ENCODE data around the gene ZBTB38. TPM values are rescaled to one million over a fixed set of nuclear protein-coding genes. Genes with fewer than 3 reads are reported as not detected.

Gene ZBTB38
- total and polyA plus RNA-seq, 7 experiments from 2014 or later = 25.0 to 70.5 (median 56.3) TPM

GRCh38 chr3:141409940-141410241 is 41.6 kb downstream of the ZBTB38 start:
- intact Hi-C loops (cut with micrococcal nuclease) = loop anchor here (2.0 to 10.0 kb wide), 5 partner anchors 15 to 1315 kb away; partner anchors contain the start of genes RASA2 (in 1 of the 2), SLC25A36 (in 1 of the 2) and TRPC1 (in 1 of the 2)
- Mint-ChIP-seq H3K4me1 (peaks cover 47 to 85% (median 74%) of the 10 kb centered on the region in 7 donors), H3K27me3 (no peaks in the 10 kb centered on the region), H3K27ac (peak overlapping the region; percentile 81 to 100 (median 98)), H3K36me3 (peaks cover 17 to 49% (median 31%) of the 10 kb centered on the region in 5 donors), H3K4me3 (peak overlapping the region in 4 of 10 donors; percentile 24 to 91 (median 84)), H3K9me3 (peaks cover 0 to 2% (median 0%) of the 10 kb centered on the region in 11 donors)
- Histone ChIP-seq H3K27ac (ENCODE audit: low read depth, low read length) (peak overlapping the region; percentile 83), H3K27me3 (ENCODE audit: control insufficient read depth in 2 of 2, insufficient read depth in 2 of 2, low read length in 2 of 2) (no peaks in the 10 kb centered on the region), H3K4me1 (ENCODE audit: control insufficient read depth in 2 of 2, insufficient read depth in 2 of 2, low read length in 2 of 2) (peaks cover 47 to 77% of the 10 kb centered on the region in 2 donors), H3K9me3 (ENCODE audit: control insufficient read depth in 2 of 3, low read length in 3 of 3) (no peaks in the 10 kb centered on the region), H3K36me3 (ENCODE audit: control insufficient read depth in 2 of 3, insufficient read depth in 3 of 3, low read length in 3 of 3) (peaks cover 0 to 18% (median 2%) of the 10 kb centered on the region in 3 experiments), H3K4me3 (ENCODE audit: low read length) (peak overlapping the region; percentile 4)
- DNase-seq (no peak), ATAC-seq (no peak)
- ChIA-PET POLR2A (interaction anchor here (1.0 to 4.3 kb wide), 6 partner anchors 9 to 101 kb away, joined by 3 to 61 read pairs (median 4); no protein-coding TSS in a partner anchor), CTCF (interaction anchor here (0.7 to 1.2 kb wide), 2 partner anchors 15 to 32 kb away, joined by 4 read pairs; no protein-coding TSS in a partner anchor)

DNA sequence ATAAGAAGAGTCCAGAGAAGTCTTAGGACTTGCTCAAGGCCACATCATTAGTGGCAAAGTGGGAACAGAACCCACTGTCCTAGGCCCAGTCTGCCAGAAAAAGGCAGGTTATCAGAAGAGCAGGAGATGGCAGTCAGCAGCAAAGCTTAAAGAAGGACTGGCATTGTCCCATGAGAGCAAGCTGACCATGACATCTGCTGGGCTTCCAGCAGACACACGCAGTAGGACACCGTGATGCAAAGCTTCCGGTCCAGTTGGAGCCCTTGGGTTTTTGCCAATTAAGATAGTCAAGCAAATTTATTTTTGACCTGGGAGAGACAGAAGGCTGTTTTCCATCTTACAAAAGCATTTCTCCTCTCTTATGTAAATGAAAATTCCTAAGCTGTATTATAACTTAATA is 42.1 kb downstream of the ZBTB38 start:
- H3K36me3 ChIP-seq (ENCODE audit: control insufficient read depth in 2 of 3, insufficient read depth in 3 of 3, low read length in 3 of 3) = peaks cover 0 to 15% (median 0%) of the 10 kb centered on the region in 3 experiments
- DNase-seq (no peak), ATAC-seq (no peak)
- Mint-ChIP-seq H3K27ac (peak overlapping the region; percentile 81 to 100 (median 98)), H3K27me3 (no peaks in the 10 kb centered on the region), H3K9me3 (peaks cover 0 to 2% (median 0%) of the 10 kb centered on the region in 11 donors), H3K36me3 (peaks cover 15 to 52% (median 31%) of the 10 kb centered on the region in 5 donors), H3K4me3 (peak overlapping the region in 7 of 10 donors; percentile 33 to 91 (median 84)), H3K4me1 (peaks cover 52 to 85% (median 76%) of the 10 kb centered on the region in 7 donors)
- H3K4me3 ChIP-seq (ENCODE audit: low read length) = peak overlapping the region; percentile 4
- H3K4me1 ChIP-seq (ENCODE audit: control insufficient read depth in 2 of 2, insufficient read depth in 2 of 2, low read length in 2 of 2) = peaks cover 53 to 80% of the 10 kb centered on the region in 2 donors
- no peaks in the 10 kb centered on the region for H3K9me3 ChIP-seq (ENCODE audit: control insufficient read depth in 2 of 3, low read length in 3 of 3)
- intact Hi-C loops (cut with micrococcal nuclease) = loop anchor here (2.0 to 10.0 kb wide), 5 partner anchors 14 to 1314 kb away; partner anchors contain the start of genes RASA2 (in 1 of the 2), SLC25A36 (in 1 of the 2) and TRPC1 (in 1 of the 2)
- H3K27me3 ChIP-seq (ENCODE audit: control insufficient read depth in 2 of 2, insufficient read depth in 2 of 2, low read length in 2 of 2) = no peaks in the 10 kb centered on the region
- peak overlapping the region; percentile 83 for H3K27ac ChIP-seq (ENCODE audit: low read depth, low read length)
- ChIA-PET POLR2A (interaction anchor here (0.8 to 4.3 kb wide), 10 partner anchors 8 to 179 kb away, joined by 3 to 61 read pairs (median 3); partner anchors contain the start of gene PXYLP1), CTCF (interaction anchor here (0.7 to 1.2 kb wide), 2 partner anchors 14 to 32 kb away, joined by 4 read pairs; no protein-coding TSS in a partner anchor)

GRCh38 chr3:141410846-141411245 is 42.5 kb downstream of the ZBTB38 start:
- POLR2A ChIA-PET = interaction anchor here (0.5 to 4.3 kb wide), 12 partner anchors 8 to 179 kb away, joined by 3 to 61 read pairs (median 3); partner anchors contain the start of gene PXYLP1
- Mint-ChIP-seq H3K4me3 (peak overlapping the region; percentile 18 to 91 (median 84)), H3K36me3 (peaks cover 10 to 48% (median 28%) of the 10 kb centered on the region in 5 donors), H3K27me3 (no peaks in the 10 kb centered on the region), H3K27ac (peak overlapping the region; percentile 96 to 100 (median 99)), H3K9me3 (peaks cover 0 to 2% (median 0%) of the 10 kb centered on the region in 11 donors), H3K4me1 (peaks cover 49 to 85% (median 77%) of the 10 kb centered on the region in 7 donors)
- Histone ChIP-seq H3K27me3 (ENCODE audit: control insufficient read depth in 2 of 2, insufficient read depth in 2 of 2, low read length in 2 of 2) (no peaks in the 10 kb centered on the region), H3K4me3 (ENCODE audit: low read length) (no peak overlapping the region), H3K27ac (ENCODE audit: low read depth, low read length) (peak overlapping the region; percentile 83), H3K4me1 (ENCODE audit: control insufficient read depth in 2 of 2, insufficient read depth in 2 of 2, low read length in 2 of 2) (peaks cover 57 to 82% of the 10 kb centered on the region in 2 donors), H3K9me3 (ENCODE audit: control insufficient read depth in 2 of 3, low read length in 3 of 3) (no peaks in the 10 kb centered on the region), H3K36me3 (ENCODE audit: control insufficient read depth in 2 of 3, insufficient read depth in 3 of 3, low read length in 3 of 3) (peaks cover 0 to 12% (median 0%) of the 10 kb centered on the region in 3 experiments)
- intact Hi-C loops (cut with micrococcal nuclease) = loop anchor here (1.0 to 10.0 kb wide), 9 partner anchors 8 to 1314 kb away; partner anchors contain the start of genes RASA2 (in 1 of the 2), SLC25A36 (in 1 of the 2) and TRPC1 (in 1 of the 2)
- ATAC-seq = no peak
- peak in 3 of 9 donors; percentile 11 to 32 (median 20) for DNase-seq
- CTCF ChIA-PET = interaction anchor here (1.2 kb wide), 1 partner anchor 31 kb away, joined by 4 read pairs; no protein-coding TSS in a partner anchor

GRCh38 chr3:141411251-141411771 is 43.0 kb downstream of the ZBTB38 start:
- H3K36me3 ChIP-seq (ENCODE audit: control insufficient read depth in 2 of 3, insufficient read depth in 3 of 3, low read length in 3 of 3) = peaks cover 0 to 7% (median 0%) of the 10 kb centered on the region in 3 experiments
- H3K27me3 ChIP-seq (ENCODE audit: control insufficient read depth in 2 of 2, insufficient read depth in 2 of 2, low read length in 2 of 2) = no peaks in the 10 kb centered on the region
- ChIA-PET CTCF (interaction anchor here (0.7 to 1.0 kb wide), 2 partner anchors 8 to 51 kb away, joined by 4 to 7 read pairs; no protein-coding TSS in a partner anchor), POLR2A (interaction anchor here (0.5 to 7.0 kb wide), 15 partner anchors 8 to 180 kb away, joined by 3 to 97 read pairs (median 4); partner anchors contain the start of gene PXYLP1)
- H3K4me1 ChIP-seq (ENCODE audit: control insufficient read depth in 2 of 2, insufficient read depth in 2 of 2, low read length in 2 of 2) = peaks cover 59 to 81% of the 10 kb centered on the region in 2 donors
- no peaks in the 10 kb centered on the region for H3K9me3 ChIP-seq (ENCODE audit: control insufficient read depth in 2 of 3, low read length in 3 of 3)
- Mint-ChIP-seq H3K4me1 (peaks cover 47 to 85% (median 75%) of the 10 kb centered on the region in 7 donors), H3K36me3 (peaks cover 6 to 45% (median 27%) of the 10 kb centered on the region in 5 donors), H3K4me3 (peak overlapping the region; percentile 18 to 91 (median 84)), H3K27me3 (no peaks in the 10 kb centered on the region), H3K27ac (peak overlapping the region; percentile 96 to 100 (median 99)), H3K9me3 (peaks cover 0 to 2% (median 0%) of the 10 kb centered on the region in 11 donors)
- intact Hi-C loops (cut with micrococcal nuclease) = loop anchor here (1.0 to 10.0 kb wide), 9 partner anchors 8 to 1313 kb away; partner anchors contain the start of genes RASA2 (in 1 of the 2), SLC25A36 (in 1 of the 2) and TRPC1 (in 1 of the 2)
- ATAC-seq (peak; percentile 51), DNase-seq (peak in 7 of 9 donors; percentile 18 to 44 (median 30))
- H3K27ac ChIP-seq (ENCODE audit: low read depth, low read length) = peak overlapping the region; percentile 83
- peak overlapping the region; percentile 26 for H3K4me3 ChIP-seq (ENCODE audit: low read length)

- Mint-ChIP-seq H3K4me3 (peak overlapping the region; percentile 62 to 91 (median 86)), H3K27me3 (no peaks in the 10 kb centered on the region), H3K4me1 (peaks cover 52 to 87% (median 74%) of the 10 kb centered on the region in 7 donors), H3K9me3 (peaks cover 0 to 2% (median 0%) of the 10 kb centered on the region in 11 donors), H3K27ac (peak overlapping the region; percentile 96 to 100 (median 99)), H3K36me3 (peaks cover 4 to 48% (median 28%) of the 10 kb centered on the region in 5 donors)
- Histone ChIP-seq H3K9me3 (ENCODE audit: control insufficient read depth in 2 of 3, low read length in 3 of 3) (no peaks in the 10 kb centered on the region), H3K27ac (ENCODE audit: low read depth, low read length) (peak overlapping the region; percentile 83), H3K27me3 (ENCODE audit: control insufficient read depth in 2 of 2, insufficient read depth in 2 of 2, low read length in 2 of 2) (no peaks in the 10 kb centered on the region), H3K4me1 (ENCODE audit: control insufficient read depth in 2 of 2, insufficient read depth in 2 of 2, low read length in 2 of 2) (peaks cover 59 to 74% of the 10 kb centered on the region in 2 donors), H3K36me3 (ENCODE audit: control insufficient read depth in 2 of 3, insufficient read depth in 3 of 3, low read length in 3 of 3) (peaks cover 0 to 5% (median 3%) of the 10 kb centered on the region in 3 experiments), H3K4me3 (ENCODE audit: low read length) (peak overlapping the region; percentile 26)
- intact Hi-C loops (cut with micrococcal nuclease) = loop anchor here (1.0 to 10.0 kb wide), 9 partner anchors 14 to 1312 kb away; partner anchors contain the start of genes RASA2 (in 1 of the 2), RNF7 (in 1 of the 2), SLC25A36 (in 1 of the 2) and TRPC1 (in 1 of the 2)
- peak; percentile 78 for ATAC-seq
- ChIA-PET POLR2A (interaction anchor here (0.6 to 7.0 kb wide), 26 partner anchors 9 to 1693 kb away, joined by 3 to 97 read pairs (median 4); partner anchors contain the start of gene PXYLP1), CTCF (interaction anchor here (0.5 to 2.0 kb wide), 11 partner anchors 9 to 180 kb away, joined by 3 to 7 read pairs (median 4); partner anchors contain the start of gene PXYLP1)
- peak in 7 of 9 donors; percentile 54 to 76 (median 69) for DNase-seq
Observed at GRCh38 chr3:141412087-141412935, 44.0 kb downstream of the ZBTB38 start.

All from naive thymus-derived CD4-positive, alpha-beta T cell (primary cell).